ENCODE results near the gene PRPS2. TPM values are rescaled to one million over a fixed set of nuclear protein-coding genes. Genes with fewer than 3 reads are reported as not detected.

Gene PRPS2
- total RNA-seq, 1 experiment from 2014 or later: 38.4 TPM

DNA sequence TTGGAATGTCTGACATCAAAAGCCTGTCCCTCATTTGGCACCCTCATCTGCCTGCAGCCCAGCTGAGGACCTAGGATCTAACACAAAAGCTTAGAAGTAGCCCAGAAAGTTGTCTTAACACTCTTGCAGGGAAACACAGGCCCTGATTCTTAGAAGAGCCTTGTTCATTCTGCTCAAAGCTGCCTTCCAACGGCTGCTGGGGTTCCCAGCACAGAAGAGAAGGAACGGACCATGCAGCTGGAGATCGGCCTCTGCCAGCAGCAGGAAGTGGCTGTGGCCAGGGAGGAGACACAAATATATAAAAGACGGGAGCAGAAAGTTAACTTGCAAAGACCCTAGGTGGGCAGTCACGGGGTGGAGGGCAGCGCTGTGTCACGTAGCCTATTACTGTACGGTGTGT, 20.4 kb downstream of the PRPS2 start:
- TF ChIP-seq, protein P1, sequence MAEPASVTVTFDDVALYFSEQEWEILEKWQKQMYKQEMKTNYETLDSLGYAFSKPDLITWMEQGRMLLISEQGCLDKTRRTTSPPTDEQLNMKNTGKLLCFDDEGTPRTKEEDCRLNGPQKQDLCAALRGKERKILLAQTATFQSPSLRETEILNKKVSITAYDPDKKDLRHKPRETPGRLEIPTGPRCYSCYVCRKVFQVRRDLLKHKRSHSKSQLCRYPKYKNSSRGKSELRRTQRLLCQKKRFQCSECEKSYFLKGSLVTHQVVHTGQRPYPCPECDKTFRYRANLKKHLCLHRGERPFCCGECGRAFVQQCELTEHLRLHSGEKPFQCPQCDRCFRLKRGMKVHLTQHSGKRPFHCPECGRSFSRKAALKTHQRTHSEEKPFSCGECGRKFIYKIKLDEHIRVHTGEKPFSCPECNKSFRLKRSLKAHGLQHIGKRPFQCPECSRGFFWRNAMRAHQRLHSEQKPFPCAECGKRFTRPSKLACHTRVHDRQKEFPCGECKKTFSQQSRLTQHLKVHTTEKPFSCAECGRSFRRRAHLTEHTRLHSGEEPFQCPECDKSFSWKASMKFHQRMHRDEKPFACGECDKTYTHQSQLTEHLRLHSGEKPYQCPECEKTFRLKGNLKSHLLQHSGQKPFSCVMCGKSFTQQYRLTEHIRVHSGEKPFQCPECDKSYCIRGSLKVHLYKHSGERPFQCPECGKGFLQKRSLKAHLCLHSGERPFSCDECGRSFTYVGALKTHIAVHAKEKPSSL (CRISPR knock-in tag; conservative IDR thresholded peaks at IDR 0.05): no peak
- TF ChIP-seq, protein P2, sequence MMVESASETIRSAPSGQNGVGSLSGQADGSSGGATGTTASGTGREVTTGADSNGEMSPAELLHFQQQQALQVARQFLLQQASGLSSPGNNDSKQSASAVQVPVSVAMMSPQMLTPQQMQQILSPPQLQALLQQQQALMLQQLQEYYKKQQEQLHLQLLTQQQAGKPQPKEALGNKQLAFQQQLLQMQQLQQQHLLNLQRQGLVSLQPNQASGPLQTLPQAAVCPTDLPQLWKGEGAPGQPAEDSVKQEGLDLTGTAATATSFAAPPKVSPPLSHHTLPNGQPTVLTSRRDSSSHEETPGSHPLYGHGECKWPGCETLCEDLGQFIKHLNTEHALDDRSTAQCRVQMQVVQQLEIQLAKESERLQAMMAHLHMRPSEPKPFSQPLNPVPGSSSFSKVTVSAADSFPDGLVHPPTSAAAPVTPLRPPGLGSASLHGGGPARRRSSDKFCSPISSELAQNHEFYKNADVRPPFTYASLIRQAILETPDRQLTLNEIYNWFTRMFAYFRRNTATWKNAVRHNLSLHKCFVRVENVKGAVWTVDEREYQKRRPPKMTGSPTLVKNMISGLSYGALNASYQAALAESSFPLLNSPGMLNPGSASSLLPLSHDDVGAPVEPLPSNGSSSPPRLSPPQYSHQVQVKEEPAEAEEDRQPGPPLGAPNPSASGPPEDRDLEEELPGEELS (CRISPR knock-in tag; IDR thresholded peaks at IDR 0.05): no peak
- TF ChIP-seq, protein P3, sequence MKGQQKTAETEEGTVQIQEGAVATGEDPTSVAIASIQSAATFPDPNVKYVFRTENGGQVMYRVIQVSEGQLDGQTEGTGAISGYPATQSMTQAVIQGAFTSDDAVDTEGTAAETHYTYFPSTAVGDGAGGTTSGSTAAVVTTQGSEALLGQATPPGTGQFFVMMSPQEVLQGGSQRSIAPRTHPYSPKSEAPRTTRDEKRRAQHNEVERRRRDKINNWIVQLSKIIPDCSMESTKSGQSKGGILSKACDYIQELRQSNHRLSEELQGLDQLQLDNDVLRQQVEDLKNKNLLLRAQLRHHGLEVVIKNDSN (CRISPR knock-in tag; IDR thresholded peaks at IDR 0.05): no peak
- no peak for TF ChIP-seq GTF2I (CRISPR knock-in tag; conservative IDR thresholded peaks at IDR 0.05)
- TF ChIP-seq SMAD3 (CRISPR knock-in tag; IDR thresholded peaks at IDR 0.05; ENCODE audit: borderline replicate concordance): no peak
- no peak for TF ChIP-seq TP53 (CRISPR knock-in tag; IDR thresholded peaks at IDR 0.05)
- TF ChIP-seq, protein P4, sequence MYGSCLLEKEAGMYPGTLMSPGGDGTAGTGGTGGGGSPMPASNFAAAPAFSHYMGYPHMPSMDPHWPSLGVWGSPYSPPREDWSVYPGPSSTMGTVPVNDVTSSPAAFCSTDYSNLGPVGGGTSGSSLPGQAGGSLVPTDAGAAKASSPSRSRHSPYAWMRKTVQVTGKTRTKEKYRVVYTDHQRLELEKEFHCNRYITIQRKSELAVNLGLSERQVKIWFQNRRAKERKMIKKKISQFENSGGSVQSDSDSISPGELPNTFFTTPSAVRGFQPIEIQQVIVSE (CRISPR knock-in tag; IDR thresholded peaks at IDR 0.05; ENCODE audit: borderline replicate concordance): no peak
- no peak for TF ChIP-seq NFYB (CRISPR knock-in tag; conservative IDR thresholded peaks at IDR 0.05; ENCODE audit: low read depth)
- no peak for TF ChIP-seq ATF1 (CRISPR knock-in tag; IDR thresholded peaks at IDR 0.05)
- TF ChIP-seq MYBL2 (CRISPR knock-in tag; IDR thresholded peaks at IDR 0.05): no peak
- TF ChIP-seq FOXK1 (CRISPR knock-in tag; IDR thresholded peaks at IDR 0.05): no peak
- TF ChIP-seq CREM (CRISPR knock-in tag; IDR thresholded peaks at IDR 0.05): no peak
- TF ChIP-seq RELA (CRISPR knock-in tag; IDR thresholded peaks at IDR 0.05; ENCODE audit: borderline replicate concordance): no peak
- TF ChIP-seq, protein P5, sequence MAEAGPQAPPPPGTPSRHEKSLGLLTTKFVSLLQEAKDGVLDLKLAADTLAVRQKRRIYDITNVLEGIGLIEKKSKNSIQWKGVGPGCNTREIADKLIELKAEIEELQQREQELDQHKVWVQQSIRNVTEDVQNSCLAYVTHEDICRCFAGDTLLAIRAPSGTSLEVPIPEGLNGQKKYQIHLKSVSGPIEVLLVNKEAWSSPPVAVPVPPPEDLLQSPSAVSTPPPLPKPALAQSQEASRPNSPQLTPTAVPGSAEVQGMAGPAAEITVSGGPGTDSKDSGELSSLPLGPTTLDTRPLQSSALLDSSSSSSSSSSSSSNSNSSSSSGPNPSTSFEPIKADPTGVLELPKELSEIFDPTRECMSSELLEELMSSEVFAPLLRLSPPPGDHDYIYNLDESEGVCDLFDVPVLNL (CRISPR knock-in tag; IDR thresholded peaks at IDR 0.05; ENCODE audit: borderline replicate concordance, low read depth): no peak
- TF ChIP-seq EMX1 (CRISPR knock-in tag; IDR thresholded peaks at IDR 0.05): no peak
- TF ChIP-seq TEAD4 (CRISPR knock-in tag; IDR thresholded peaks at IDR 0.05): no peak
- TF ChIP-seq, protein P6, sequence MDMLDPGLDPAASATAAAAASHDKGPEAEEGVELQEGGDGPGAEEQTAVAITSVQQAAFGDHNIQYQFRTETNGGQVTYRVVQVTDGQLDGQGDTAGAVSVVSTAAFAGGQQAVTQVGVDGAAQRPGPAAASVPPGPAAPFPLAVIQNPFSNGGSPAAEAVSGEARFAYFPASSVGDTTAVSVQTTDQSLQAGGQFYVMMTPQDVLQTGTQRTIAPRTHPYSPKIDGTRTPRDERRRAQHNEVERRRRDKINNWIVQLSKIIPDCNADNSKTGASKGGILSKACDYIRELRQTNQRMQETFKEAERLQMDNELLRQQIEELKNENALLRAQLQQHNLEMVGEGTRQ (CRISPR knock-in tag; IDR thresholded peaks at IDR 0.05): no peak
- no peak for TF ChIP-seq NR1H2 (CRISPR knock-in tag; IDR thresholded peaks at IDR 0.05)
- Mint-ChIP-seq H3K36me3 (peaks cover 30% of the 10 kb centered on the region), H3K4me3 (no peak overlapping the region), H3K4me1 (peaks cover 33% of the 10 kb centered on the region), H3K27ac (no peak overlapping the region), H3K27me3 (ENCODE audit: low read depth) (no peaks in the 10 kb centered on the region), H3K9me3 (no peaks in the 10 kb centered on the region)
- POLR2A ChIA-PET: no interaction called here
- ATAC-seq: no peak
- no peak for DNase-seq (ENCODE audit: low spot score)
- CTCF ChIA-PET: no interaction called here

DNA sequence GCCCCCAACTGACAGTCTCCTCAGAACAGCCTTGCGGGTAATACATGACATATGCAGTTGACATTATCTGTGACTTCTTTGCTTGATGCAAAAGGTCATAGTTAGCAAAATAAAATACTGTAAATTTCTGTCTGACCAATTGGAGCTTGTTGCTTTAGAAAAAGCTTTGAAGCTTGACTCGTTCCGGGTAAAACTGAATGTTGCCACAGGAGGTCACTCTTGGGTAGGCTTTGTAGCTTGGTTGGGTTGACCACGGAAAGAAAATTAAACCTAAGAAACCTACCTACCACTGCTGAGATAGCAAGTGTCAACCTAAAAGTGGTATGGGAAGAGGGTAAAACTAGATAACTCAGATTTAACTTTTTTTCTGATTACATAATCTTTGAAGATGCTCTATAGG, 23.2 kb downstream of the PRPS2 start:
- ChIA-PET POLR2A (interaction anchor here (1.7 kb wide), 1 partner anchor 23 kb away, joined by 8 read pairs; the partner anchor contains the start of gene PRPS2), CTCF (interaction anchor here (0.7 to 3.8 kb wide), 9 partner anchors 14 to 317 kb away, joined by 3 to 37 read pairs (median 4); no protein-coding TSS in a partner anchor)
- DNase-seq (ENCODE audit: low spot score) (peak; percentile 28), ATAC-seq (peak; percentile 26; the same call in 1 of the 2 replicates)
- H3K36me3 Mint-ChIP-seq: peaks cover 41% of the 10 kb centered on the region
- H3K27me3 Mint-ChIP-seq (ENCODE audit: low read depth): no peaks in the 10 kb centered on the region
- no peak overlapping the region for H3K27ac Mint-ChIP-seq
- no peaks in the 10 kb centered on the region for H3K9me3 Mint-ChIP-seq
- peaks cover 24% of the 10 kb centered on the region for H3K4me1 Mint-ChIP-seq
- H3K4me3 Mint-ChIP-seq: no peak overlapping the region
- TF ChIP-seq, protein P7, sequence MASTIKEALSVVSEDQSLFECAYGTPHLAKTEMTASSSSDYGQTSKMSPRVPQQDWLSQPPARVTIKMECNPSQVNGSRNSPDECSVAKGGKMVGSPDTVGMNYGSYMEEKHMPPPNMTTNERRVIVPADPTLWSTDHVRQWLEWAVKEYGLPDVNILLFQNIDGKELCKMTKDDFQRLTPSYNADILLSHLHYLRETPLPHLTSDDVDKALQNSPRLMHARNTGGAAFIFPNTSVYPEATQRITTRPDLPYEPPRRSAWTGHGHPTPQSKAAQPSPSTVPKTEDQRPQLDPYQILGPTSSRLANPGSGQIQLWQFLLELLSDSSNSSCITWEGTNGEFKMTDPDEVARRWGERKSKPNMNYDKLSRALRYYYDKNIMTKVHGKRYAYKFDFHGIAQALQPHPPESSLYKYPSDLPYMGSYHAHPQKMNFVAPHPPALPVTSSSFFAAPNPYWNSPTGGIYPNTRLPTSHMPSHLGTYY (CRISPR knock-in tag; IDR thresholded peaks at IDR 0.05): no peak
- TF ChIP-seq NR2C2 (CRISPR knock-in tag; IDR thresholded peaks at IDR 0.05): no peak
- TF ChIP-seq, protein P8, sequence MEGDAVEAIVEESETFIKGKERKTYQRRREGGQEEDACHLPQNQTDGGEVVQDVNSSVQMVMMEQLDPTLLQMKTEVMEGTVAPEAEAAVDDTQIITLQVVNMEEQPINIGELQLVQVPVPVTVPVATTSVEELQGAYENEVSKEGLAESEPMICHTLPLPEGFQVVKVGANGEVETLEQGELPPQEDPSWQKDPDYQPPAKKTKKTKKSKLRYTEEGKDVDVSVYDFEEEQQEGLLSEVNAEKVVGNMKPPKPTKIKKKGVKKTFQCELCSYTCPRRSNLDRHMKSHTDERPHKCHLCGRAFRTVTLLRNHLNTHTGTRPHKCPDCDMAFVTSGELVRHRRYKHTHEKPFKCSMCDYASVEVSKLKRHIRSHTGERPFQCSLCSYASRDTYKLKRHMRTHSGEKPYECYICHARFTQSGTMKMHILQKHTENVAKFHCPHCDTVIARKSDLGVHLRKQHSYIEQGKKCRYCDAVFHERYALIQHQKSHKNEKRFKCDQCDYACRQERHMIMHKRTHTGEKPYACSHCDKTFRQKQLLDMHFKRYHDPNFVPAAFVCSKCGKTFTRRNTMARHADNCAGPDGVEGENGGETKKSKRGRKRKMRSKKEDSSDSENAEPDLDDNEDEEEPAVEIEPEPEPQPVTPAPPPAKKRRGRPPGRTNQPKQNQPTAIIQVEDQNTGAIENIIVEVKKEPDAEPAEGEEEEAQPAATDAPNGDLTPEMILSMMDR (IDR thresholded peaks at IDR 0.05): 0 out of 2 replicates have a peak, but pooled peaks have one; percentile 28
- TF ChIP-seq, protein P9, sequence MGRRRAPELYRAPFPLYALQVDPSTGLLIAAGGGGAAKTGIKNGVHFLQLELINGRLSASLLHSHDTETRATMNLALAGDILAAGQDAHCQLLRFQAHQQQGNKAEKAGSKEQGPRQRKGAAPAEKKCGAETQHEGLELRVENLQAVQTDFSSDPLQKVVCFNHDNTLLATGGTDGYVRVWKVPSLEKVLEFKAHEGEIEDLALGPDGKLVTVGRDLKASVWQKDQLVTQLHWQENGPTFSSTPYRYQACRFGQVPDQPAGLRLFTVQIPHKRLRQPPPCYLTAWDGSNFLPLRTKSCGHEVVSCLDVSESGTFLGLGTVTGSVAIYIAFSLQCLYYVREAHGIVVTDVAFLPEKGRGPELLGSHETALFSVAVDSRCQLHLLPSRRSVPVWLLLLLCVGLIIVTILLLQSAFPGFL (CRISPR knock-in tag; IDR thresholded peaks at IDR 0.05; ENCODE audit: borderline replicate concordance): no peak
- TF ChIP-seq GRHL2 (CRISPR knock-in tag; IDR thresholded peaks at IDR 0.05; ENCODE audit: insufficient replicate concordance, severe bottlenecking): no peak

All from WTC11 (cell line).